ENCODE measurements around the gene BLOC1S4.

The BLOC1S4 gene

DNA sequence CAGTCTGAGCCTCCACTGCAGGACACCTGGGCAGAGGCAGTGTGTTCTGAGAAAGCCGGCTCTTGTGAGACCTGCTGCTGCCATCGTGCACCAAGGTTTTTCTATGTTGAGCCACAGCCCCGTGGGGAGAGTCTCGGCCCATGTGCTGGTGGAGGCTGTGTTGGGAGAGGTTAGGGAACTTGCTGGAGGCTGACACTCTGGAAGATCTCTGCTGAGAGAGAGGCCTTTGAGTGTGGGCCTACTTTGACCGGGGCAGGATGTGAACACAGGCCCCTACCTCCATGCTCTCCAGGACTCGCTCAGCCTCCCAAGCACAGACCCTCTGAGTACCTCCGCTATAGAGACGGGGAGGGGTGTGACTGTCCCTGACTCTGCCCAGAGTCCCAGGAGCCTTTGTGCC is 23.6 kb upstream of the BLOC1S4 start:
- no peak for DNase-seq (ENCODE audit: low read depth)

DNA sequence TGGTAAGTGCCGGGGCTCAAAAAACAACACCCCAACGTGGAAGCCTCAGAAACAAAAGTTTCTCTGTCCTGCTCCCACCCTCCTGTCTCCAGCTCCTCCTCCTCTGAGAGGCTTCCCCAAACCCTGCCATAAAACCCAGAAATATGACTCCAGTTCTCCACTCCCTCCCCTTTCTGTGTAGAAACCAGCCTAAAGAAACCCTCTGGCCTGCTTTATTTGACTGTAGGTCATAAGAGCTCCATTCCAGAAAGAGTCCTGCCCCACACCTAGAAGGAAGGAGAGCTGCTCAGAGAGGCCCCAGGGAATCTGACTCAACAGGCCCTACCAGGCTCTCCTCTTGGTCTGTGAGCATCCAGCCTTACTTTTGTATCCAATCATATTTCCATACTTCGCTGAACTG is 23.2 kb upstream of the BLOC1S4 start:
- DNase-seq (ENCODE audit: low read depth): no peak

DNA sequence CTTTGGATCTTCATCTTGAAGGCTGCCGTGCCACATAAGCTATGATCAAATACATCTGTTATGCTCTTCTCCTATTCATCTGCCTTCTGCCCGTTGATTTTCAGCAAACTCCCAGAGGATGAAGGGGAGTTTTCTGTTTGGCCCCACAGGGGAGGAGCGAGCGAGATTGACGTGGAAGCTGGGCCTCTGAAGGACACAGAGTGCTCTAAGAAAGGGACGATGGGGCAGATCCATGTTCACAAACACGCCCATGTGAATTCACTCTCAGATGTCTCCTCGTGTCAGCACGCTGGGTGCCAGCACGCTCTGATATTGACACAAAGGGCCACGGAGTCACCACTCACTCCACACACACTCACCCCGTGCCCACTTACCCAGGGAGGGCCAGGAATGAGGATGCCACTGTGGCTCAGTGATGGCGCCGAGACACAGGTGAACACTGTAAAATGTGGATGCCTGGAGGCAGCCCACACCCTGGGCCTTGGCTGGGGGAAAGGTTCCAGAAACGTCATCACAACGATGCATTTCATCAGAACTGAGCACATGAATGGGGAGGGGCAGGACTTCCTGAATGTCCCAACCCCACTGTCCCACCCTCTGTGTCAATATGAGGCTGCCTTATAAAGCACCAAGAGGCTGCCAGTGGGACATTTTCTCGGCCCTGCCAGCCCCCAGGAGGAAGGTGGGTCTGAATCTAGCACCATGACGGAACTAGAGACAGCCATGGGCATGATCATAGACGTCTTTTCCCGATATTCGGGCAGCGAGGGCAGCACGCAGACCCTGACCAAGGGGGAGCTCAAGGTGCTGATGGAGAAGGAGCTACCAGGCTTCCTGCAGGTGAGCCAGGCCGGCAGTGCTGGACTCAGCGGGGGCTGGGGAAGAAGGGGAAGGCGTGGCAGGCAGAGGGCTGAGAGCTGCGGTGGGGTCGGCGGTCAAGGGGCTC is 22.5 kb upstream of the BLOC1S4 start, which contains the start of gene S100P:
Gene S100P (plus strand): TSS at position 648 of the 946 bp plus-strand sequence. CDS start 55 bp downstream, at position 703.
- peak; percentile 38 for DNase-seq (ENCODE audit: low read depth)

DNA sequence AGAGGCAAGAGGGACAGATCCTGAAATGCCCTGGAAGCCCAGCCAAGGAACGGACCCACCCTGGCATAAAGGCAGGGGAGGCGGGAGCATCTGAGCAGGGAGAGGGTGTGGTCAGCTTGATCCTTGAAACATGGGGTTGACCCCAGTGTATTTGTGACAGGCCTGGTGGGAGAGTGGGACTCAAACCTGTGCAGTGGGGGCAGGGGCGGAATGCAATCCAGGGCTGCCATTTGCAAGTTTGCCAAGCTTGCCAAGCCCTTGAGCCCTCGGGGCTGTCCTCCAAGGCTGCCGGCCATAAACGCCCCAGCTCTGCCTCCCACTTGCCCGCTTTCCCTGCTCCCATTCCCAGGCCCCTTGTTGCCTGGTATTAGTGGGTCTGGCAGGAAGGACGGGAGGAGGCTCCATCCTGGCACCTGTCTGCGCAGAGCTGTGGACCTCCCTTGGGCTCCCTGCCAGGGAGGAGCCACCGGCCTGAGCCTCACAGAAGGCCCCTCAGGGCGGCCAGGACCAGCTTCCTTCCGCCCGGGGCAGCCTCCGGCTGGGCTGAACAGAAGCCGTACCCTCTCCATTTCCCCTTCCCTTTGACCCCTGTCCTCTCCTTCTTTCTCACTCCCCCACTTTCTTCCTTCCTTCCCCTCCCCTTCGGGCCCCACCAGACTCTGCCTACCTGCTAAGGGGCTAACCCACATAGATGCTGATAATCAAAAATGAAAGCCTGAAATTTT is 21.6 kb upstream of the BLOC1S4 start:
- DNase-seq (ENCODE audit: low read depth): no peak

DNA sequence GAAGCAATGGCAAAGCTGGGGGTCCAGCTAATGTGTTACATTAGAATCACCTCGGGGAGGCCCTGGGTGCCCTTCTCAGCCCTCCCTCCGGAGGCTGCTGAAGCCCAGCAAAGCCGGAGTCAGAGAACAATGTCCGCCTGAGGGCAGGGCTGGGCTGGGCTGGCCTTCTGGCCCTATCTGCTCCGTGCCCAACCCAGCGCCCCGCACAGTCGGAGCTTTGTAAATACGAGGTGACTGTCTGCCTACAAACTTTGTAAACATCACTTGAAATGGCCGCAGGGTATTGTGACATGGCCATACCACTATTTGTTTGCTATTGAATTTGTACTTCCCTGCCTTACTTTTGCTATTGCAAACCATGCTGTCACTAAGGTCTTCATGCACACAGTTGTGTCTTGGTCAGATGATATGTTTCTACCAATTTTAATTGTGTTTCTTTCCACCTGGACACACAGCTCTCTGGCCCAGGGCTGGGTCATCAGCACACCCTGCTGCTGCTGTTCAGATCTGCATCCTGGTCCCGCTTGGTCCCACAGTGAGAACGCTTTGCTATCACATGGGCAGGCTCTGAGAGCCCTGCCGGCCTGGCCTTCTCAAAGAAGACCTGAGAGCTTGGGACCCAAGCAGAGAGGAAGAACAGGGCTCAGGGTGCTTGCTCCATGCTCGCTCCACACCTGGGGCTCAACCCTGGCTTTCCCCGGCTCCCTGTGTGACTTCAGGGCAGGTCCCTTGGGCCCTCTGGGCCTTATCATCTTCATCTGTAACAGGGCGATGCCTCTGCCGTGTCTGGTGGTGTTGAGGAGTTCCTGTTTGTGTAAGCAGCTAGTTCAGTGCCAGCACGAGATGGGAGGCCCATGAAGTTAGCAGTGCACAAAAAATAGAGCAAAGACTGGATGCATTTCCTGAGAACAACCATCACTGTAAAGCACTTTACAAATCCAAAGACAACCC is 20.0 kb upstream of the BLOC1S4 start:
- peak; percentile 21 for DNase-seq (ENCODE audit: low read depth)

DNA sequence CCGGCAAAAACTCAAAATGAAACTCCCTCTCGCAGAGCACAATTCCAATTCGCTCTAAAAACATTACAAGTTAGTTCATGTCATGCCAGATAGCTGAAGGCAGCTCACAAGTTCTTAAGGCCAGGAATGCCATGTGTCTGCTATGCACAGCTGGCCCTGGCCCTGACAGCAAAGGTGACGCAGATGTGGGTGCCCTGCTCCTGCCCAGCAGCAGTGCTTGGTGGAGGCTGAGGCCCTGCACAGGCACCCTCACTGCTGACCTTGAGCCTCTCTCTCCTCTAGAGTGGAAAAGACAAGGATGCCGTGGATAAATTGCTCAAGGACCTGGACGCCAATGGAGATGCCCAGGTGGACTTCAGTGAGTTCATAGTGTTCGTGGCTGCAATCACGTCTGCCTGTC is 19.4 kb upstream of the BLOC1S4 start:
- DNase-seq (ENCODE audit: low read depth): no peak

GRCh38 chr4:6697131-6697530 is 18.8 kb upstream of the BLOC1S4 start:
- no peak for DNase-seq (ENCODE audit: low read depth)

GRCh38 chr4:6699388-6699787 is 16.6 kb upstream of the BLOC1S4 start:
- no peak for DNase-seq (ENCODE audit: low read depth)

DNA sequence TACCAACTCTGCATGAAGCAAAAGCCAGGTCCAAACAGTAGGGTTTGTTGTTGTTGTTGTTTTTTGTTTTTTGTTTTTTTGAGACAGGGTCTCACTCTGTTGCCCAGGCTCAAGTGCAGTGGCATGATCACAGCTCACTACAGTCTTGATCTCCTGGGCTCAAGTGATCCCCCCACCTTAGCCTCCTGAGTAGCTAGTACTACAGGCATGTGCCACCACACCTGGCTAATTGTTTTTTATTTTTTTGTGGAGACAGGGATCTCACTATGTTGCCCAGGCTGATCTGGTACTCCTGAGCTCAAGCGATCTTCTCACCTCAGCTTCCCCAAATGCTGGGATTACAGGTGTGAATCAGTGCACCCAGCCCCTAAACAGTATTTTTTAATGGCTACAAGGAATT is 16.1 kb upstream of the BLOC1S4 start:
- DNase-seq (ENCODE audit: low read depth): no peak

- no peak for DNase-seq (ENCODE audit: low read depth)
Observed at GRCh38 chr4:6701371-6701770, 14.6 kb upstream of the BLOC1S4 start.

- no peak for DNase-seq (ENCODE audit: low read depth)
Observed at GRCh38 chr4:6702761-6703160, 13.2 kb upstream of the BLOC1S4 start.

DNA sequence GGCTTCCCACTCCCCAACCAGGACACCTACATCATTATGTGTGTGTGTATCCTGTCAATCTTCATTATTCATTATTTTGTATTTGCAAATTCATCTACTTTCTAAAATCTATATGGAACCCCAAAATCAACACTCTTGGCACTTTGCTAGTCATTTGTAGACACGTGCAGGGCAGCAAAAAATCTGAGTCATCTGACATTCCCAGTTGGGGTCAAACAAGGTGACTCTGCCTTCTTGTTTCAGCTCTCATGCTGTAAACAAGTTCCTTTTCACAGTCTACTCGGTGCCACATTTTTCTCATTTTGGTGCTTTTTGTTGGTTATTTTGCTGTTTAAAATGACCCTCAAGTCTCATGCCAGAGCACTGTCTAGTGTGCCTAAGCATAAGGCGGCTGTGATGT is 12.2 kb upstream of the BLOC1S4 start:
- peak; percentile 33 for DNase-seq (ENCODE audit: low read depth)

DNA sequence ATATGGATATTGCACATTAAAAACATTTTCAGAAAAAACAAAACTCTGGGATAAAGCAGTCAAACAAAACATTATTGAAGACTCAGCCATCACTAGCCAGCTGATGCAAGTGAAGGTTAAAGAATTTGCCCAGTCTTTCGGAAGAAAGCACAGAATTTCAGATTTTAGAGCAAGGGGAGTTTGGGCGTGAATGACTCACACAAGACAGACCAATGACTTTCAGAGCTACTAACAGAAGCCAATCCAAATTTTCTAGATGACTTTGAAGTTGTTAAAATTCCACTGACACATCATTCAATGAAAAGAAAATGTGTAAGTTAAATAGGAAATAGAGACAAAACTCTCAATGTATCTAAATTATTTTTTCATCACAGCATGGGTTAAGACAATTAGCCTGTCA is 10.3 kb upstream of the BLOC1S4 start:
- DNase-seq (ENCODE audit: low read depth): no peak

GRCh38 chr4:6706173-6706572 is 9.8 kb upstream of the BLOC1S4 start:
- no peak for DNase-seq (ENCODE audit: low read depth)

GRCh38 chr4:6709230-6710114 is 6.5 kb upstream of the BLOC1S4 start, which contains the start of gene MRFAP1L1:
MRFAP1L1 (minus strand) TSS chr4:6709865; CDS start chr4:6709629, 236 bp downstream.
- DNase-seq (ENCODE audit: low read depth): peak; percentile 98

DNA sequence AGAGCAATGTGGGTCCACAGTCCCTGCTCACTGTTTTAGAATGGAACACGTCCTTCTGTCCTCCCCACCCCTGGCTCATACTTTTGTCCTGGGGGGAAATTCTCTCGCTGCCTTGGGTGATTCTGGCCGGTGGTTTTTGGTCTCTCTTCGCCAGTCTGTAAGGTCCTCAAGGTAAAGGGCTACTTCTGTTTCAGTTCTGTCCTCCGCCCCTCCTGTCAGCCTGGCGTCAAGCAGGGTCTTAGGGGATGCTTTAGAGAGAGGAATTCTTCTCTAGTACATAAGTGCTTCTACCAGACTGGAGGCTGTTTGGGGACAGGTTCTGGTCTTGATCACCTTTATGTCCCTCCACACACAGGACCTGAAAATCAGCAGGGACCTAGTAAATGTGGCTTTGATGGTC is 5.7 kb upstream of the BLOC1S4 start:
- no peak for DNase-seq (ENCODE audit: low read depth)

DNA sequence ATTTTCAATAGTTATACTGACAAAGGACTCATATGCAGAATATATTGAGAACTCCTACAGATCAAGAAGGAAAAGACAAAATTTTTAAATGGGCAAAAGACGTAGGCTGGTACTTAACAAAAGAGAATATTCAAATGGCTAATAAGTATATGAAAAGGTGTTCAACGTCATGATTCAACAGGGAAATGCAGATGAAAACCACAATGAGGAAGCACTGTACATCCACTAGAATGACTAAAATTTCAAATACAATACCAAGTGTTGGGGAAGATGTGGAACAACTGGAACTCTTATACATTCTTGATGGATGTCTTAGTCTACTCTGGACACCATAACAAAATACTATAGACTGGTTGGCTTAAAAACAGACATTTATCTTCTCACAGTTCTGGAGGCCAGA is 5.0 kb upstream of the BLOC1S4 start:
- no peak for DNase-seq (ENCODE audit: low read depth)

DNA sequence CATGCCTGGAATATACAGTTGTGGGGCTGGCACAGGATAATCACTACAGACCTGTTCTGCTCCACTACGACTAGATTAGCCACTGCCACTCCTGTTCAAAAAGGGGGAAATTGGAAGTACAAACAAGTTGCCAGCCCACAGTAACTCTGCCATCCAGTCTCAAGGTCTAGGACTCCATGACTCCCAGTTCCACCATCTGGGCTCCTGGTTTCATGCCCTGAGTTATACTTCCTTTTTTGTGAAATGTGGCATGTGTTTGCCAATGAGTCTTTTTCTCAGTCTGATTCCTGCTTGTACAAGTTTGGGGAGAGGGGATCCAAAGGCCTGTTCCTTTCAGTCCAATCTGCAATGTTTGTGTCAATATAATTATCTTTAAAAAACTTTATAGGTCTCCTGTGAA is 1.0 kb upstream of the BLOC1S4 start:
- no peak for DNase-seq (ENCODE audit: low read depth)

DNA sequence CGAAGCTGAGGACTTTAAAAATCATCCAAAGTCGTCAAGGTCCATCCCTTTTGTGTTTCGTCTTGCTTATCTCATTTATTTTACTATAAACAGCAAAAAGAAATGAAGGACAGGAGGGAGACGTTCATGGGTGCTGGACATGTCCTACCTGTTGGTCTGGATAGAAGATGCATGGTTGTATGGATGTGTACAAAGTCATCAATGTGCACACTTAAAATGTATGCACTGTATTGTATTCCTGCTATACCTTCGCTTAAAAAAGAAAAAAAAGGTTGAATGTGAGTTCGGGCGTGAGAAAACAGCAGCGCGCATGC is 313 bp upstream of the BLOC1S4 start:
- DNase-seq (ENCODE audit: low read depth): no peak

GRCh38 chr4:6716958-6717655 is 1.1 kb downstream of the BLOC1S4 start:
- no peak for DNase-seq (ENCODE audit: low read depth)

All from fibroblast of gingiva (primary cell).